Measurements from ENCODE around the gene PSD2. TPM values are rescaled to one million over a fixed set of nuclear protein-coding genes. Genes with fewer than 3 reads are reported as not detected.

Gene PSD2
- total RNA-seq, 1 experiment from 2014 or later = 0.79 TPM

DNA sequence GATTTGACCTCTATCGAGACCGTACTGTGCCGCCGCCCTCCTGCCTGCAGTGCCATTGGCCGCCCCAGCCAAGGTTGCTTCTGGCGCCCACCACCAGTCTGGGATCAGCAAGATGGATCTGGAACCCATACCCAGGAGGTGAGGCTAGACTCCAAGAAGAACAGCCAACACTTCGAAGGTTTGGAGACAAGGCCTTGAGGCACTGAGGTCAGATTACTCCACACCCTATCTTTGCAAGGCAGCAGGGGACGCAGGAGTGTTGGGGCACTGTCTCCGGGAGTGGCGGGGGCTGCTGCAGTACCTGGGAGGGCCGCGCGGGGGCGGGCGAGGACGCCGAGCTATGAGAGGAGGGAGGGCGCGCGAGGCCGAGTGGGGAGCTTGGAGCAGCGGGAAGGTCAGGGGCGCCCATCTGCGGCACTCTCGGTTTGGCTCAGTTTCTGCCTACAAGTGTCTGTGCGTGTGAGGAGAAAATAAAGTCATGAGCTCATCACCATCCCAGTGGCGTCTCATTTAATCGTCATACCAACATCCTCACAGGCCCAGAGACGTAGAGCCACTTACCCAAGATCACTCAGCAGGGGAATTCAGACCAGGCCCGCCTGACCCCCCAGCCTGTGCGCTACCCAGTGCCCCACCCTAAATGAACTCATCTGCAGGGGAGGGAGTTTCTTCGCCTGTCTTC, 20.5 kb upstream of the PSD2 start:
- H2AFZ ChIP-seq (ENCODE audit: low read depth, low read length, poor library complexity, severe bottlenecking) = peak overlapping the region; percentile 97
- no peak overlapping the region for H3K27ac ChIP-seq (ENCODE audit: low read depth, low read length)
- ChIA-PET CTCF (interaction anchor here (0.6 to 5.0 kb wide), 20 partner anchors 8 to 469 kb away, joined by 3 to 45 read pairs (median 3); partner anchors contain the start of gene CXXC5), RAD21 (ENCODE audit: low non-redundant PET in 1 of 2, low total read pairs in 2 of 2, uncharacterized antibody in 2 of 2, unreplicated experiment in 2 of 2) (interaction anchor here (0.5 to 1.6 kb wide), 4 partner anchors 8 to 194 kb away, joined by 3 to 4 read pairs (median 4); no protein-coding TSS in a partner anchor), POLR2A (interaction anchor here (2.0 kb wide), 1 partner anchor 12 kb away, joined by 5 read pairs; no protein-coding TSS in a partner anchor)
- H3K9me2 ChIP-seq (ENCODE audit: insufficient read depth) = no peaks in the 10 kb centered on the region
- H3K9me3 ChIP-seq (ENCODE audit: control insufficient read depth in 1 of 2, insufficient read depth in 1 of 2, low read depth in 1 of 2, low read length in 2 of 2) = no peaks in the 10 kb centered on the region
- ATAC-seq (peak; percentile 98), DNase-seq (ENCODE audit: low read depth, low spot score) (no peak)
- no peaks in the 10 kb centered on the region for H3K27me3 ChIP-seq (ENCODE audit: insufficient read depth, low read length)
- H4K20me1 ChIP-seq (ENCODE audit: insufficient read depth) = no peaks in the 10 kb centered on the region
- TF ChIP-seq, protein P1, sequence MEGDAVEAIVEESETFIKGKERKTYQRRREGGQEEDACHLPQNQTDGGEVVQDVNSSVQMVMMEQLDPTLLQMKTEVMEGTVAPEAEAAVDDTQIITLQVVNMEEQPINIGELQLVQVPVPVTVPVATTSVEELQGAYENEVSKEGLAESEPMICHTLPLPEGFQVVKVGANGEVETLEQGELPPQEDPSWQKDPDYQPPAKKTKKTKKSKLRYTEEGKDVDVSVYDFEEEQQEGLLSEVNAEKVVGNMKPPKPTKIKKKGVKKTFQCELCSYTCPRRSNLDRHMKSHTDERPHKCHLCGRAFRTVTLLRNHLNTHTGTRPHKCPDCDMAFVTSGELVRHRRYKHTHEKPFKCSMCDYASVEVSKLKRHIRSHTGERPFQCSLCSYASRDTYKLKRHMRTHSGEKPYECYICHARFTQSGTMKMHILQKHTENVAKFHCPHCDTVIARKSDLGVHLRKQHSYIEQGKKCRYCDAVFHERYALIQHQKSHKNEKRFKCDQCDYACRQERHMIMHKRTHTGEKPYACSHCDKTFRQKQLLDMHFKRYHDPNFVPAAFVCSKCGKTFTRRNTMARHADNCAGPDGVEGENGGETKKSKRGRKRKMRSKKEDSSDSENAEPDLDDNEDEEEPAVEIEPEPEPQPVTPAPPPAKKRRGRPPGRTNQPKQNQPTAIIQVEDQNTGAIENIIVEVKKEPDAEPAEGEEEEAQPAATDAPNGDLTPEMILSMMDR (IDR thresholded peaks at IDR 0.05 in 2 of 3, conservative IDR thresholded peaks at IDR 0.05 in 1 of 3; ENCODE audit: borderline replicate concordance in 1 of 3, insufficient read depth in 1 of 3, low read depth in 2 of 3, low read length in 2 of 3) = peak; percentile 95 to 97 (median 96)
- TF ChIP-seq CEBPB (IDR thresholded peaks at IDR 0.05; ENCODE audit: low read depth) (no peak), RAD21 (IDR thresholded peaks at IDR 0.05; ENCODE audit: low read depth) (peak; percentile 76), POLR2AphosphoS5 (IDR thresholded peaks at IDR 0.05; ENCODE audit: low read depth, low read length) (no peak)
- no peak overlapping the region for H3K4me3 ChIP-seq (replicated peaks in 1 of 2; ENCODE audit: low read depth in 1 of 2, low read length in 2 of 2)
- peak overlapping the region; percentile 54 for H3K4me2 ChIP-seq (ENCODE audit: low read length)
- no TSS peak for BruUV-seq (replicated peaks)
- no peaks in the 10 kb centered on the region for H3K79me2 ChIP-seq (ENCODE audit: insufficient read depth, low read length)
- H3K36me3 ChIP-seq (ENCODE audit: control insufficient read depth in 1 of 2, insufficient read depth in 2 of 2, low read length in 2 of 2) = no peaks in the 10 kb centered on the region
- H3K9ac ChIP-seq (ENCODE audit: low read length) = no peak overlapping the region
- peaks cover 0 to 9% of the 10 kb centered on the region in 2 experiments; a peak in 1 of 4 replicates for H3K4me1 ChIP-seq (ENCODE audit: control insufficient read depth in 1 of 2, insufficient read depth in 2 of 2, low read length in 2 of 2)
- intact Hi-C loops (cut with micrococcal nuclease) = no loop called here

DNA sequence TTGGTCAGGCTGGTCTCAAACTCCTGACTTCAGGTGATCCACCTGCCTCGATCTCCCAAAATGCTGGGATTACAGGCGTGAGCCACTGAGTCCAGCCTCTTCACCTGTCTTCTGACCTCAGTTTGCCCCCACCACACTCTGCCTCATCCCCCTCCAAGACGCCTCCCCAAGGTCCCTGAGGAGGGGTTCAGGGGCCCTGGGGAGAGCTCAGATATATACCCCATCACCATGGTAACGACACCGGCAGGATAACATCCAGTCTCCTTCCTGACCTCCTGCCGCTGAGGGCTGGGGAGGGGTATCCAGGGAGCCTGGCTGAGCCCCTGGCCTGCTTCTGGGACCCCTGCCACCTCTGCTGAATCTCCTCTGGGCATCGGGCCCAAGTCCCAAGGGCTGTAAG, 19.7 kb upstream of the PSD2 start:
- Histone ChIP-seq H3K27ac (ENCODE audit: low read depth, low read length) (no peak overlapping the region), H4K20me1 (ENCODE audit: insufficient read depth) (no peaks in the 10 kb centered on the region), H3K36me3 (ENCODE audit: control insufficient read depth in 1 of 2, insufficient read depth in 2 of 2, low read length in 2 of 2) (no peaks in the 10 kb centered on the region), H3K4me3 (replicated peaks in 1 of 2; ENCODE audit: low read depth in 1 of 2, low read length in 2 of 2) (no peak overlapping the region), H3K27me3 (ENCODE audit: insufficient read depth, low read length) (no peaks in the 10 kb centered on the region), H3K4me1 (ENCODE audit: control insufficient read depth in 1 of 2, insufficient read depth in 2 of 2, low read length in 2 of 2) (peaks cover 0 to 9% of the 10 kb centered on the region in 2 experiments; a peak in 1 of 4 replicates), H2AFZ (ENCODE audit: low read depth, low read length, poor library complexity, severe bottlenecking) (no peak overlapping the region), H3K9me2 (ENCODE audit: insufficient read depth) (no peaks in the 10 kb centered on the region), H3K4me2 (ENCODE audit: low read length) (no peak overlapping the region), H3K9ac (ENCODE audit: low read length) (no peak overlapping the region), H3K79me2 (ENCODE audit: insufficient read depth, low read length) (no peaks in the 10 kb centered on the region), H3K9me3 (ENCODE audit: control insufficient read depth in 1 of 2, insufficient read depth in 1 of 2, low read depth in 1 of 2, low read length in 2 of 2) (no peaks in the 10 kb centered on the region)
- CTCF ChIA-PET = interaction anchor here (0.7 to 5.0 kb wide), 11 partner anchors 9 to 468 kb away, joined by 3 to 45 read pairs (median 3); partner anchors contain the start of gene CXXC5
- POLR2A ChIA-PET = interaction anchor here (2.0 kb wide), 1 partner anchor 12 kb away, joined by 5 read pairs; no protein-coding TSS in a partner anchor
- intact Hi-C loops (cut with micrococcal nuclease) = no loop called here
- ATAC-seq = no peak
- RAD21 ChIA-PET (ENCODE audit: low non-redundant PET in 1 of 2, low total read pairs in 2 of 2, uncharacterized antibody in 2 of 2, unreplicated experiment in 2 of 2) = interaction anchor here (0.9 to 1.6 kb wide), 3 partner anchors 10 to 193 kb away, joined by 3 to 4 read pairs (median 4); no protein-coding TSS in a partner anchor
- no peak for TF ChIP-seq EGR1 (IDR thresholded peaks at IDR 0.05; ENCODE audit: low read depth)
- BruUV-seq (replicated peaks) = no TSS peak
- no peak for DNase-seq (ENCODE audit: low read depth, low spot score)
